HG02970 (cell line): ENCODE results near the gene HYI.
"Not testable (repeated sequence)": the region's sequence is repeated elsewhere in the genome, so short reads cannot be mapped to it uniquely, and the experiment has no call there.

Experiments used
- ATAC-seq: cut with Tn5 transposase; IDR thresholded peaks from one replicate; pipeline ENCODE4 v1.9.1; 2021; ENCODE audit warnings: mild to moderate bottlenecking, moderate library complexity, moderate number of reproducible peaks; ENCODE audit not compliant: unreplicated experiment, low FRiP score

Gene HYI

DNA sequence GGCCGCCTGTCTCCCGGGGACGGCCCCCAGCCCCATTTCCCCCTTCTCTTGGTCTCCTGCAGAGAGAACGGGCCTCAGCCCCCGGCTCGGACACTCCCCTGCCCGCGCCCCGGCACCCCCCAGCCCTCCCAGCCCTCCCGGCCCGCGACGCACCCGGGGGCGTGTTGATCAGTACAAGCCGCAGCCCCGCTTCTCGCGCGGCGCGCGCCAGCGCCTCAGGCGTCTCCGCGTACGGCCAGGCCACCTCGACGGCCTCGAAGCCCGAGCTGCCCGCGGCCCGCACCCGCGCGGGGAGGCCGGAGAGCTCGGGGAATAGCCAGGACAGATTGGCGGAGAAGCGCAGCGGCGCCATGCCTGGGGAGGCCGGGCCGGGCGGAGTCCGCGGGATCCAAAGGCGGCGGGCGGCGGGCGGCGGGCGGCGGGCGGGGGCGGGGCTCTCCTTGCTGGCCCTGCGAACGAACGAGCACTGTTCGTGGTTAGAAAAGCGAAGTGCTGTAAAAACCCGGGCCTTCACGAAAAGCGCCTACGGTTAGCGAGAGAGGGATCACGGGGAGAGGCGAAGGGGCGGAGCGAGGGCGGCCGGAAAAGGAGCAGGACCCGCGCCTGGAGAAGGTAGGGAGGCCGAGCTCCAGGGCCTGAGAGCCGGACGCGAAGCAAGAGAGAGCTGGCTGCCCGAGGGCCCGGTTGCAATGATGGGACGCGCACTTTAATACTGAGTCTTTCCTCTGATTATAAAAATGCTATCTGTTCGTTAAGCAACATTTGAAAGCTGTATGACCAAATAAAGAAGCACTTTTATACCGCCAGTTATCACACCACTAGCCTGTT is at the start of gene HYI:
HYI (minus strand) TSS at position 490 of the 828 bp plus-strand sequence; CDS start at position 352, 138 bp downstream.
- no peak for ATAC-seq

- ATAC-seq = not testable (repeated sequence)
Observed at GRCh38 chr1:43501806-43502205, 48.1 kb upstream of the HYI start.

DNA sequence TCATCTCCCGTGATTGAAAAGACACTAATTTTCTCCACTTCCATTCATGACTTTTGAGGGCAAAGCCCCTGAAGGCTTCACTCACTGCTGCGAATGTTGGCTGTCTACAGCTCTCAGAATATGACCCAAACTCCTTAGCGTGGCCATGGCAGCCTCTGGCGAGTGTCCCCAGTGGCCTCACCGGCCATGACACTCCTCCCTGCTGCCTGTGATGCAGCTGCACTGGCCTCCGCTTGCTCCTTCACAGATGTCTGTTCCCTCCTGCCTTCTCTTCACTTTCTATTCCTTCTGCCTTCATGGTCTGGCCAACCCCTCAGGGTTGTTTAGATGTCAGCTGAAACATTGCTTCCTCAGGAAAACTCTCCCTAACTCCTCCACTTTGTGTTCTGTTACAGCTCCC is 46.2 kb upstream of the HYI start:
- ATAC-seq = no peak

DNA sequence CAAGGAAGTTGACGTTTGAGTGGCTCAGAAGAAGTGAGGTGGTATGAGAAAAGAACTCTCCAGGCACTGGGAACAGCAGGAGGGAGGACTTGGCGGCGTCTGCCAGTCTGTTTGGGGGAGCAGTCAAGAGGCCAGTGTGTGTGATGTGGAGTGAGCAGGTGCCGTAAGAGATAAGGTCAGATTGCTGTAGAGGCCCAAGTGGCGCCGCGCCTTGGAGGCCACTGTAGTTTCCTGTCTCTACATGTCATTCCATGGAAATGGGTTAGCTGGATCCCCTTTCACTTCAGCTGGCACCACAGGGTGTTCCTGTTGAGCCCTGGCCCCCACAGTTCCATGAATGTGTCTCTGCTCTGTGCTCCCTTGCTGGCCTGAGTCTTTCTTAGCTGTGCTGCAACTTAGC is 41.5 kb upstream of the HYI start:
- ATAC-seq = no peak

- no peak for ATAC-seq
Observed at GRCh38 chr1:43493661-43494450, 40.1 kb upstream of the HYI start.

DNA sequence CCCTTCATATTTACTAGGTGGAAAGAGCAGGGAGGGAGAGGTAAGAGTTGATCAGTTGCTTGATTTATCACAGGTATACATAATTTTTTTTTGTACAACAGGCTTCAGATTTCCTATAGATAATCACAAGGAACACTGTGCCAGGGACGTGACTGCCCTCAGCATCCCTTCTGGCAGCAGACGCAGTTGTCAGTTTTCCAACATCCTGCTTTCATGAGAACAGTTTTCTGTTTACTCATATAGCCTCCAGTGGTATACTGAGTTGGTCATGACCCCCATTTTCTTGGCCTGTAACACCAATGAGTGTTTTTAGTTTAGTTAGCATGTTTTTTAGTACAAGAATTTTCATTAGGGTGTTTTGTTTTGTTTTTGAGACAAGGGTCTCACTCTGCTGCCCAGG is 39.1 kb upstream of the HYI start:
- ATAC-seq = no peak

DNA sequence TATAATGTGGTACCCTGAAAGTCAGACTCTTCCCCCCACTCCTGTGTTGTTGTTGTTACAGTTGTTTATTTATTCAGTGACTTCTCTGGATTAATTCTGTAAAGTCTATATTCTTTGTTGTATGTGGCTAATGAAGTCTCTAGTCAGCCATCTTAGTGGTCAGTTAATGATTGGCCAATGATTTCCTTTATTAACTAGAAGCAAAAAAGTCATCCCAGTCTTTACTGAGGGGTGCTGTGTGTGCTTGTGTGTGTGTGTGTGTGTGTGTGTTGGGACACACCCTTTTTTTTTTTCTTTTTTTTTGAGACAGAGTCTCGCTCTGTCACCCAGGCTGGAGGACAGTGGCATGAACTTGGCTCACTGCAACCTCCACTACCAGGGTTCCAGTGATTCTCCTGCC is 37.3 kb upstream of the HYI start:
- ATAC-seq = no peak

DNA sequence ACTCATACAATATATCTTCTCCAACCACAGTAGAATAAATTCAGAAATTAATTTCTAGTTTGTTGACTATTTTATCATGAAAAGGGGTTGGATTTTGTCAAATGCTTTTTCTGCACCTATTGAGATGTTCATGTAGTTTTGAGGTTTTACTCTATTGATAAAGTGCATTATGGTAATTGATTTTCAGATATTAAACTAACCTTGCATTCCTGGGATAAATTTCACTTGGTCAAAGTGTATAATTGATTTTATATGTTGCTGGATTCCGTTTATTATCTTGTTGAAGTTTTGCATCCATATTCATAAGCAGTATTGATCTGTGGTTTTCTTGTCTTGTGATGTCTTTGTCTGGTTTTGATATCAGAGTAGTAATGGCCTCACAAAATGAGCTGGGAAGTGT is 34.4 kb upstream of the HYI start:
- no peak for ATAC-seq

DNA sequence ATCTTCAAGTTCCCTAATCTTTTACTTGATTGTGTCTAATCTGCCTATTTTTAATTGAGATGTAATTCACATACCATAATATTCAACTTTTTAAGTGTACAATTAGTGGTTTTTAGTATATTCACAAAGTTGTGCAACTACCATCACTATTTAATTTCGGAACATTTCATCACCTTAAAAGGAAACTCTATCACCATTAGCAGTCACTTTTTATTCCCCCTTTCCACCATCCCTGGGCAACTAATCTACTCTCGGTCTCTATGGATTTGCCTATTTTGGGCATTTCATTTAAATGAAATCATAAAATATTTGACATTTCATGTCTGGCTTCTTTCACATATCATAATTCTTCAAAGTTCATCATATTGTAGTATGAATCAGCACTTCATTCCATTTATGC is 30.6 kb upstream of the HYI start:
- ATAC-seq = no peak

DNA sequence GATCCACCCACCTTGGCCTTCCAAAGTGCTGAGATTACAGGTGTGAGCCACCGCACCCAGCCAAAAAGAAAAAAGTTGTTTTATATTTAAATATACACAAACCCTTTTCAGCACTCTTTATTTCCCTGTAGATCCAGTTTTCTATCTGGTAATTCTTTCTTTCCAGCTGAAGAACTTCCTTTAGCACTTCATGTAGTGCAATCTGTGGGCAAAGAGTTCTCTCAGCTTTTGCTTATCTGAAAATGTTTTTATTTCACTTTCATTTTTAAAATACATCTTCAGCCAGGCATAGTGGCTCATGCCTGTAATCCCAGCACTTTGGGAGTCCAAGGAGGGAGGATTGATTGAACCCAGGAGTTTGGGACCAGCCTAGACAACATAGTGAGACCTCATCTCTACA is 28.5 kb upstream of the HYI start:
- no peak for ATAC-seq

DNA sequence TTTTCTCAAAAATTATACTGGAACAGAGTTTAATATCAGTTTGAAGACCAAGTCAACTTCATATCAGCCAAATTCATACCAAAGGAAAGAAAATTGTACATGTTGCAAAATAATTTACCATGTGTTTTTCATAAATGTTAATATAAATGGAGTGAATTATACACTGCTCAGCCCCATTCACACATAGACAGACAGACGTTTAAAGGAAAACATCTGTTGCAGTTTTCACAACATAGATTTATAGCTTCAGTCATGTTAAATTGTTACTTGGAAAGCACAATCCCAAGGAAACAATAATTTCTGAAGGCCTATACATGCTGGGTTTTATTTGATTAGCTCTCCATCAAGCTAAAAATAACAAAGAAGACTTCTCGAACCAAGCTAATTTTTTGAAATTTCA is 27.8 kb upstream of the HYI start:
- ATAC-seq = no peak

DNA sequence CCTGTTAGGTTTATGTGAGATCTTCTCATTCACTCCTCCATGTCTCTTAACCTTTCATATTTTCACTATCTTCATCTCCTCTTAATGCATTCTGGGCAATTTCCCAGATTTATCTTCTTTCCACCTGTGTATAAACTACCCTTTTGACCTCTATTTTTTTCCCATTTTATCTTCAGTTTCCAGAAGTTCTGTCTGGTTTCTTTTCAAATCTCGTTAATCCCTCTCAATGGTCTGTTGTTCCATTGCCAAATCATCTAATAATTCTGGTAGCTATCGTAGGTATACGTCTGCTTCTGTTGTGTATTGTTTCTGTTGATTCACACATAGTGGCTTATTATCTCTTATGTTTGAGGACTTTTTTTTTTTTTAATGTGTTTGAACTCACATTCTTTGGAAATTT is 25.7 kb upstream of the HYI start:
- ATAC-seq = no peak

DNA sequence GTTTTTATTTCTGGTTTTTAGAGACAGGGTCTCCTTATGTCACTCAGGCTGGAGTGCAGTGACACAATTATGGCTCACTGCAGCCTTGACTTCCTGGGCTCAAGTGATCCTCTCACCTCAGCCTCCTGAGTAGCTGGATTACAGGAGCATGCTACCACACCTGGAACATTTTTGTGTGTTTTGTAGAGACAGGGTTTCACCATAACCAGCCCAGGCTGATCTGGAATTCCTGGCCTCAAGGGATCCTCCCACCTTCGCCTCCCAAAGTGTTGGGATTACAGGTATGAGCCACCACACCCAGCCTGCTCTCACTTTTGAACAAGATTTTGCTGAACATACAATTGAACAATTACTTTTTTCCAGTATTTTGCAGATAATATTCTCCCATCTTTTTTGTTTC is 24.0 kb upstream of the HYI start:
- ATAC-seq = no peak

GRCh38 chr1:43475611-43476401 is 22.1 kb upstream of the HYI start:
- ATAC-seq = not testable (repeated sequence)

- ATAC-seq = no peak
Observed at GRCh38 chr1:43473463-43473862, 19.7 kb upstream of the HYI start.

GRCh38 chr1:43472463-43473151 is 18.9 kb upstream of the HYI start:
- ATAC-seq = not testable (repeated sequence)

DNA sequence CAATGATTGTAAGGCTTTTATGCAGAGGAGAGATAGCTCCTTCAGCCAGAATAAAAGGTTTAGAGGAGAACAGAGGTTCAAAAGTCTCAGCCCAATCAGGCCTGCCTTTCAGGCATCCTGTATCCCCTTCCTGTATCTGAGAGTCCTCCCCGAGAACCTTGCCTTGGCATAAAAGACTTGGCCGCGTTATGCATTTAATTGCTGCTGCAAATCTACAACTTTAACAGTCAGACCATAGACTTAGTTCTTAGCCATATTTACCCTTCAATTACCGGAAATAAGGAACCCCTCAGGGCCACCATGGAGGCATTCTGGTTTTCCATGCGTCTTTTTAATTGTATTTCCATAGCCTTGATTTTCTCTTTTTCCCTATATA is 18.3 kb upstream of the HYI start:
- no peak for ATAC-seq

- ATAC-seq = no peak
Observed at GRCh38 chr1:43469932-43470331, 16.2 kb upstream of the HYI start.

DNA sequence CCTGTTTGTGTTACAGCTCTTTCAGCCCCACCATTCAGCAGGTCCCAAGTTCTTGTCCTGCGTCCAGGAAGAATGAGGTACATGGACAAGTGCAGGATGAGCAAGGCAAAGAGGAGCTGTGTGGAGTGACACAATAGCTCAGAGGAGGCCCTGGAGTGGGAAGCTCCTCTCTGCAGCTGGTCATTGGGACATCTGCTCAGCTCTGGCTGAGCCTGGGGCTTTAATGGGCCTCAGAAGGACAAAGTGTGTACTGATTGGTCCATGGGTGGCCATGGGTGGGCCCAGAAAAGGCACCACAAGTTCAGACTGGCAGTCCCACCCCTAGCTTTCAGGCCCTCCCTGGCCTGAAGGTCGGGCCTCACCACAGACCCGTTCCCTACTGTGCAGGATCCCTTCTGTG is 14.7 kb upstream of the HYI start:
- no peak for ATAC-seq

DNA sequence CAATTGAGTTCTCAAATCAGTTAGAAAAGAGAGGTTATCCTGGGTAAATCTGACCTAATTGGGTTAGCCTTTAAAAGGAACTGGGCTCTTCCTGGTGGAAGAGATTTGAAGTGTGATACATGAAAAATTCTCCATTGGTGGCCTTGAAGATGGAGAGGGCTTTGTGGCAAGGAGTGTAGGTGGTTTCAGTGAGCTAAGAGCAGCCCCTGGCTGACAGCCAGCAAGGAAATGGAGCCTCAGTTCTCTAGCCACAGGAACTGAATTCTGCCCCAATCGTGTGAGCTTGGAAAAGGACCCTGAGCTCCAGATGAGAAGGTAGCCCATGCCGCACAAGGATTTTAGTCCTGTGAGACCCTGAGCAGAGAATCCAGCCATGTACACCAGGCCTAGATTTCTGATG is 12.7 kb upstream of the HYI start:
- ATAC-seq = no peak
